Thoracic aorta endothelial cell (primary cell): ENCODE measurements around the gene MINAR1. TPM values are rescaled to one million over a fixed set of nuclear protein-coding genes. Genes with fewer than 3 reads are reported as not detected.

Experiments
- total RNA-seq: library from RNA; depleted of rRNA; stranded (reverse); fragments of >200 nt; gene quantifications from 2 replicates; pipeline ENCODE4 v1.2.3, GENCODE V29; 2012

MINAR1 gene, protein sequence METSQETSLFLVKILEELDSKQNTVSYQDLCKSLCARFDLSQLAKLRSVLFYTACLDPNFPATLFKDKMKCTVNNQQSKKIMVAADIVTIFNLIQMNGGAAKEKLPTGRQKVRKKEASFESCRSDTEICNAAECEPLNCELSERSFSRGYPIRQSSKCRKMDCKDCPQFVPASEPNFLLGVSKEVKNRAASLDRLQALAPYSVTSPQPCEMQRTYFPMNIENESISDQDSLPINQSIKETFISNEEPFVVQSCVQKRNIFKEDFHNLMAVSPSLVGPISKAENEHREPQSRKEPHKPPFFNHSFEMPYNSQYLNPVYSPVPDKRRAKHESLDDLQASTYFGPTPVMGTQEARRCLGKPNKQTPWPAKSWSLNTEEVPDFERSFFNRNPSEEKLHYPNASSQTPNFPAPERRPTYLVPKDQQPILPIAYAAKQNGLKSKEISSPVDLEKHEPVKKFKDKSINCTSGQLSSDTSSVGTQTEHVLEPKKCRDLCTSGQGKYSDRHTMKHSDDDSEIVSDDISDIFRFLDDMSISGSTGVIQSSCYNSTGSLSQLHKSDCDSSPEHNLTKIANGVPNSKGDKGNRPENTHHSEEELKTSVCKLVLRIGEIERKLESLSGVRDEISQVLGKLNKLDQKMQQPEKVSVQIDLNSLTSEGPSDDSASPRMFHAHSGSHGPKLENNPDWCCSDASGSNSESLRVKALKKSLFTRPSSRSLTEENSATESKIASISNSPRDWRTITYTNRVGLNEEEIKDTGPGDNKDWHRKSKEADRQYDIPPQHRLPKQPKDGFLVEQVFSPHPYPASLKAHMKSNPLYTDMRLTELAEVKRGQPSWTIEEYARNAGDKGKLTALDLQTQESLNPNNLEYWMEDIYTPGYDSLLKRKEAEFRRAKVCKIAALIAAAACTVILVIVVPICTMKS
- total RNA-seq, result 1.1 and 1.4 TPM in 2 replicates

DNA sequence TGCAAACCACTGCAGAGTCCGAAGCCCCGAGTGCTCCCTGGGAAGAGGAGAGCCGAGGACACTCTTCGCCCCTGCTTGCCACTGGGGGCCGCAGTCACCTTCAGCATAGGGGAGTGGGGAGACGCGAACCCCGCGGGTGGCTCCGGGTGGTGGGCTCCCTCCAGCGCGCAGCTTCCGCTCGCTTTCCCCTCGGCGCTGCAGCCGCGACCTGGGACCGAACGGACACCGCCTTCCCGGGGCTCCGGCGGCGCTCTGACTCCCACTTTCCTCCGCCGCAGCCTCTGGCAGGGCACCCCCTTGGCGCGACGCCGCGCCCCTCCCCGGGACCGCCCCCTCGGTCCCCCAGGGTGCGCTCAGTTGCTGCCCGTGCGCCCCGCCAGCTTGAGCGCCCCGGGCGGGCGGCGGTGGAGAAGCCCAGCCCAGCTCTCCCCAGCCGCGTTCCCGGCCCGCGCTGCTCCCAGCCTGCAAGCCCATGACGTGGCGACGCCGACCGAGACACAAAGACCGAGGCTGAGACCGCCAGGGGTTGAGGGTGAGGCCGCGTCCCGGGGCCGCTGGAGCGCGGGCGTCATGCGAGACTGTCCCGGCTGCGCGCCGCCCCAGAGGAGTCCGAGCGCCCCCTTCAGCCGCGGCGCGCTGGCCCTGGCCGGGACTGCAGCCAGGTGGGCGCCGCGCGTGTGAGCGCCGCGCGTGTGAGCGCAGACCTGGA, at the start of gene MINAR1:
Gene MINAR1, plus strand, starts transcription at position 701 of the 709 bp plus-strand sequence. CDS start 23,812 bp downstream, outside the sequence.

Other genes starting within 250 kb of the MINAR1 start
- not detected in 2 replicates for gene ANKRD34C, start 149.6 kb upstream of the MINAR1 start, total RNA-seq
- 111 and 126 TPM in 2 replicates for gene TMED3, start 121.2 kb upstream of the MINAR1 start, total RNA-seq